HCT116 (cell line): Measurements from ENCODE around the gene ODF2L. TPM values are rescaled to one million over a fixed set of nuclear protein-coding genes. Genes with fewer than 3 reads are reported as not detected.

Experiments
- ATAC-seq: fragments of 200-7000 bp; cut with Tn5 transposase; 2 replicates; pipeline ENCODE4 v1.9.1; 2020; ENCODE audit warnings: mild to moderate bottlenecking, moderate library complexity
- BruUV-seq: library from RNA; stranded (reverse); fragments of 400-500 nt; replicated peaks from 2 replicates; lab custom pipeline; 2021; lab: Mats Ljungman, UMichigan
- CTCF ChIA-PET: fragments of 300-600 bp; sonication (Branson Sonifier 250); formaldehyde crosslinking; loops from one replicate; lab custom pipeline; 2021; ENCODE audit warnings: antibody characterized with exemption; lab: Charles Lee
- POLR2A ChIA-PET: fragments of 300-600, 350-600 bp; sonication (Branson Sonifier 250); formaldehyde crosslinking; loops from one replicate; lab custom pipeline; 2021; ENCODE audit warnings: antibody characterized with exemption; lab: Charles Lee
- RAD21 ChIA-PET, 2 experiments: fragments of 300-600 bp; sonication (Branson Sonifier 250); formaldehyde crosslinking; loops; one replicate each; lab custom pipeline; 2023; ENCODE audit warnings: low total read pairs in 2 of 2; ENCODE audit not compliant: uncharacterized antibody in 2 of 2, unreplicated experiment in 2 of 2, low non-redundant PET in 1 of 2; lab: Charles Lee
- DNase-seq: peaks from one replicate; pipeline ENCODE4 v3.0.0-alpha.2; 2010; ENCODE audit warnings: low read depth, low spot score
- H2AFZ ChIP-seq: fragments of 200-600 bp; shearing (Covaris generic), sonication (generic); 2 replicates; pipeline ENCODE4 v1.6.1; 2017; ENCODE audit warnings: low read depth, mixed run types, mixed read lengths, antibody characterized with exemption, low read length; ENCODE audit not compliant: poor library complexity, severe bottlenecking
- H3K27ac ChIP-seq: 2 replicates; pipeline ENCODE4 v1.5.1; 2012; ENCODE audit warnings: low read depth, low read length
- H3K27me3 ChIP-seq: fragments of 200-600 bp; sonication (generic); 2 replicates; pipeline ENCODE4 v1.6.1; 2016; ENCODE audit warnings: mixed run types, low read length, mixed read lengths; ENCODE audit not compliant: insufficient read depth
- H3K36me3 ChIP-seq, 2 experiments: fragments of 200-500 bp in 1 of 2; fragments of 200-600 bp in 1 of 2; sonication (Bioruptor generic) in 1 of 2; sonication (generic) in 1 of 2; 2 replicates each; pipeline versions ENCODE4 v1.5.1 to v1.6.1; 2014 to 2016; ENCODE audit warnings: low read length in 2 of 2, inconsistent platforms in 1 of 2, mixed read lengths in 1 of 2, mixed run types in 1 of 2; ENCODE audit not compliant: insufficient read depth in 2 of 2, control insufficient read depth in 1 of 2
- H3K4me1 ChIP-seq, 2 experiments: fragments of 200-600 bp in 1 of 2; sonication (generic) in 1 of 2; 2 replicates each; pipeline versions ENCODE4 v1.5.1 to v1.6.1; 2012 to 2017; ENCODE audit warnings: low read length in 2 of 2, inconsistent platforms in 1 of 2, mild to moderate bottlenecking in 1 of 2, mixed read lengths in 1 of 2, mixed run types in 1 of 2, moderate library complexity in 1 of 2; ENCODE audit not compliant: insufficient read depth in 2 of 2, control insufficient read depth in 1 of 2
- H3K4me2 ChIP-seq: fragments of 200-600 bp; sonication (generic); 2 replicates; pipeline ENCODE4 v1.6.1; 2017; ENCODE audit warnings: mixed run types, low read length, mixed read lengths
- H3K4me3 ChIP-seq, 2 experiments: fragments of 200-600 bp in 1 of 2; sonication (generic) in 1 of 2; replicated peaks in 1 of 2; 2 replicates each; pipeline ENCODE4 v1.5.1; 2011 to 2016; ENCODE audit warnings: low read length in 2 of 2, control low read depth in 1 of 2, low read depth in 1 of 2, mild to moderate bottlenecking in 1 of 2, mixed read lengths in 1 of 2, mixed run types in 1 of 2
- H3K79me2 ChIP-seq: fragments of 200-600 bp; sonication (generic); 2 replicates; pipeline ENCODE4 v1.6.1; 2017; ENCODE audit warnings: mild to moderate bottlenecking, mixed run types, low read length, moderate library complexity, mixed read lengths; ENCODE audit not compliant: insufficient read depth
- H3K9ac ChIP-seq: fragments of 200-600 bp; sonication (generic); 2 replicates; pipeline ENCODE4 v1.6.1; 2016; ENCODE audit warnings: low read length, mixed read lengths
- H3K9me2 ChIP-seq: fragments of 200-600 bp; sonication (generic), shearing (Covaris generic); 2 replicates; pipeline ENCODE4 v1.6.1; 2017; ENCODE audit warnings: mixed run types, mild to moderate bottlenecking, moderate library complexity; ENCODE audit not compliant: insufficient read depth
- H3K9me3 ChIP-seq, 2 experiments: fragments of 200-500 bp in 1 of 2; fragments of 200-600 bp in 1 of 2; sonication (Bioruptor generic) in 1 of 2; sonication (generic) in 1 of 2; 2 replicates each; pipeline ENCODE4 v1.6.1; 2014 to 2017; ENCODE audit warnings: low read length in 2 of 2, mixed read lengths in 2 of 2, inconsistent platforms in 1 of 2, low read depth in 1 of 2, mild to moderate bottlenecking in 1 of 2, mixed run types in 1 of 2, moderate library complexity in 1 of 2; ENCODE audit not compliant: control insufficient read depth in 1 of 2, insufficient read depth in 1 of 2
- H4K20me1 ChIP-seq: fragments of 200-600 bp; sonication (generic), shearing (Covaris generic); 2 replicates; pipeline ENCODE4 v1.6.1; 2017; ENCODE audit warnings: mixed run types, mild to moderate bottlenecking, moderate library complexity; ENCODE audit not compliant: insufficient read depth
- CBX3 ChIP-seq: IDR thresholded peaks from 2 replicates; pipeline ENCODE4 v1.6.1; 2012; ENCODE audit warnings: low read depth
- EGR1 ChIP-seq: IDR thresholded peaks from 2 replicates; pipeline ENCODE4 v1.6.1; 2012; ENCODE audit warnings: low read depth
- EZH2 ChIP-seq: fragments of 200-600 bp; sonication (generic); IDR thresholded peaks from 2 replicates; pipeline ENCODE4 v1.6.1; 2017; ENCODE audit warnings: antibody characterized with exemption, mixed run types
- FOSL1 ChIP-seq: IDR thresholded peaks from 2 replicates; pipeline ENCODE4 v1.6.1; 2012; ENCODE audit warnings: low read depth
- POLR2A ChIP-seq: IDR thresholded peaks from 2 replicates; pipeline ENCODE4 v1.7.0; 2011; ENCODE audit warnings: borderline replicate concordance; ENCODE audit not compliant: insufficient read depth, insufficient read length; ENCODE audit errors: extremely low read depth
- POLR2AphosphoS5 ChIP-seq: IDR thresholded peaks from 2 replicates; pipeline ENCODE4 v1.6.1; 2011; ENCODE audit warnings: mild to moderate bottlenecking, low read depth, low read length, moderate library complexity
- RAD21 ChIP-seq: IDR thresholded peaks from 2 replicates; pipeline ENCODE4 v1.6.1; 2012; ENCODE audit warnings: low read depth, mild to moderate bottlenecking
- SIN3A ChIP-seq: IDR thresholded peaks from 2 replicates; pipeline ENCODE4 v1.6.1; 2012; ENCODE audit warnings: low read depth
- SP1 ChIP-seq: IDR thresholded peaks from 2 replicates; pipeline ENCODE4 v1.6.1; 2012; ENCODE audit warnings: low read depth
- SRF ChIP-seq: IDR thresholded peaks from 2 replicates; pipeline ENCODE4 v1.6.1; 2012; ENCODE audit warnings: low read depth
- TCF7L2 ChIP-seq: IDR thresholded peaks from 2 replicates; pipeline ENCODE4 v1.7.0; 2011; ENCODE audit warnings: borderline replicate concordance, inconsistent platforms; ENCODE audit not compliant: insufficient read depth, insufficient read length; ENCODE audit errors: extremely low read depth
- YY1 ChIP-seq: IDR thresholded peaks from 2 replicates; pipeline ENCODE4 v1.6.1; 2011; ENCODE audit warnings: low read length, low read depth, moderate library complexity, mild to moderate bottlenecking; ENCODE audit not compliant: insufficient replicate concordance; ENCODE audit errors: extremely low read depth
- ZBTB33 ChIP-seq: IDR thresholded peaks from 2 replicates; pipeline ENCODE4 v1.6.1; 2011; ENCODE audit warnings: mild to moderate bottlenecking, low read length, moderate library complexity; ENCODE audit not compliant: insufficient replicate concordance; ENCODE audit errors: extremely low read depth
- ZFX ChIP-seq: fragments of 450-650 bp; IDR thresholded peaks from 2 replicates; pipeline ENCODE4 v1.6.1; 2017
- ZNF274 ChIP-seq: fragments of 200-500 bp; sonication (Bioruptor generic); IDR thresholded peaks from 2 replicates; pipeline ENCODE4 v1.6.1; 2014; ENCODE audit warnings: mild to moderate bottlenecking, low read depth, low read length, inconsistent platforms
- intact Hi-C: fragments of 100-400 bp; cut with micrococcal nuclease; formaldehyde crosslinking; loops from 2 replicates; pipeline ENCODE4 v1.10.0; 2022
- total RNA-seq: library from RNA; stranded (reverse); gene quantifications from one replicate; pipeline ENCODE4 v1.2.1, GENCODE V29; 2021; ENCODE audit not compliant: unreplicated experiment
- TF ChIP-seq, protein P1 (sequence below): IDR thresholded peaks from 2 replicates; pipeline ENCODE4 v1.6.1; 2012
- TF ChIP-seq, protein P2 (sequence below), 3 experiments: fragments of 200-600 bp in 1 of 3; sonication (generic) in 1 of 3; IDR thresholded peaks in 2 of 3; conservative IDR thresholded peaks in 1 of 3; 2 replicates each; pipeline ENCODE4 v1.5.1; 2012 to 2017; ENCODE audit warnings: low read depth in 2 of 3, low read length in 2 of 3, antibody characterized with exemption in 1 of 3, borderline replicate concordance in 1 of 3, control low read depth in 1 of 3, mild to moderate bottlenecking in 1 of 3, mixed read lengths in 1 of 3, mixed run types in 1 of 3, moderate library complexity in 1 of 3; ENCODE audit not compliant: insufficient read depth in 1 of 3
- TF ChIP-seq, protein P3 (sequence below): IDR thresholded peaks from 2 replicates; pipeline ENCODE4 v1.6.1; 2012
- TF ChIP-seq, protein P4 (sequence below): IDR thresholded peaks from 2 replicates; pipeline ENCODE4 v1.6.1; 2012; ENCODE audit warnings: low read depth

The ODF2L gene
- total RNA-seq, 1 experiment from 2014 or later = 33.7 TPM

DNA sequence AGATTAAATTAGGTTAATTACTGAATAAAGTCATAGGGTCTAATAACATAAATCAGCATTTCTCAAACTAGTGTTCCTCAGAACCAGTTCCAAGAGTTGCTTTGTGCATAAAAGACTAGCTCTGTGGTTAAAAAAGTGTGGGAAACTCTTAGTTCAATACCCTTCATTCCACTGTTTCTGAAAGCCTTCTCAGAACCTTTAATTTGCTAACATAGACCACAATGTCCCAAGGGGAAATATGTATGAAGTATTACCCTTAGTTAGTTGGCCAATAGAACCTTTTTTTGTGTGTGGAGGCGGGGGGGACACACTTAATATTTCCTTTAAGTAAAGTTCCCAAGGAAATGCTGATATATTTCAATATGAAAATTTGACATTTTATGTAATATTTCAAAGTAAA, 20.4 kb downstream of the ODF2L start:
- Histone ChIP-seq H3K79me2 (no peaks in the 10 kb centered on the region), H3K9me2 (no peaks in the 10 kb centered on the region), H2AFZ (no peak overlapping the region), H3K9ac (no peak overlapping the region), H3K9me3 (peaks cover 4 to 8% of the 10 kb centered on the region in 2 experiments; a peak in 2 of 4 replicates), H3K27me3 (no peaks in the 10 kb centered on the region), H3K27ac (no peak overlapping the region), H3K4me1 (no peaks in the 10 kb centered on the region), H4K20me1 (no peaks in the 10 kb centered on the region), H3K36me3 (peaks cover 0 to 8% of the 10 kb centered on the region in 2 experiments; a peak in 2 of 4 replicates), H3K4me2 (no peak overlapping the region), H3K4me3 (no peak overlapping the region)
- intact Hi-C loops = no loop called here
- no TSS peak for BruUV-seq
- ATAC-seq = no peak
- TF ChIP-seq, protein P1, sequence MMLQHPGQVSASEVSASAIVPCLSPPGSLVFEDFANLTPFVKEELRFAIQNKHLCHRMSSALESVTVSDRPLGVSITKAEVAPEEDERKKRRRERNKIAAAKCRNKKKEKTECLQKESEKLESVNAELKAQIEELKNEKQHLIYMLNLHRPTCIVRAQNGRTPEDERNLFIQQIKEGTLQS = no peak
- TF ChIP-seq SP1 = no peak
- TF ChIP-seq EGR1 = no peak
- TF ChIP-seq SIN3A = no peak
- TF ChIP-seq SRF = no peak
- no peak for TF ChIP-seq EZH2
- TF ChIP-seq FOSL1 = no peak
- no peak for TF ChIP-seq ZFX
- TF ChIP-seq YY1 = no peak
- TF ChIP-seq POLR2A = no peak
- TF ChIP-seq, protein P2, sequence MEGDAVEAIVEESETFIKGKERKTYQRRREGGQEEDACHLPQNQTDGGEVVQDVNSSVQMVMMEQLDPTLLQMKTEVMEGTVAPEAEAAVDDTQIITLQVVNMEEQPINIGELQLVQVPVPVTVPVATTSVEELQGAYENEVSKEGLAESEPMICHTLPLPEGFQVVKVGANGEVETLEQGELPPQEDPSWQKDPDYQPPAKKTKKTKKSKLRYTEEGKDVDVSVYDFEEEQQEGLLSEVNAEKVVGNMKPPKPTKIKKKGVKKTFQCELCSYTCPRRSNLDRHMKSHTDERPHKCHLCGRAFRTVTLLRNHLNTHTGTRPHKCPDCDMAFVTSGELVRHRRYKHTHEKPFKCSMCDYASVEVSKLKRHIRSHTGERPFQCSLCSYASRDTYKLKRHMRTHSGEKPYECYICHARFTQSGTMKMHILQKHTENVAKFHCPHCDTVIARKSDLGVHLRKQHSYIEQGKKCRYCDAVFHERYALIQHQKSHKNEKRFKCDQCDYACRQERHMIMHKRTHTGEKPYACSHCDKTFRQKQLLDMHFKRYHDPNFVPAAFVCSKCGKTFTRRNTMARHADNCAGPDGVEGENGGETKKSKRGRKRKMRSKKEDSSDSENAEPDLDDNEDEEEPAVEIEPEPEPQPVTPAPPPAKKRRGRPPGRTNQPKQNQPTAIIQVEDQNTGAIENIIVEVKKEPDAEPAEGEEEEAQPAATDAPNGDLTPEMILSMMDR (IDR thresholded peaks at IDR 0.05 in 2 of 3, conservative IDR thresholded peaks at IDR 0.05 in 1 of 3; ENCODE audit: borderline replicate concordance in 1 of 3, insufficient read depth in 1 of 3, low read depth in 2 of 3, low read length in 2 of 3) = no peak
- no peak for TF ChIP-seq RAD21
- no peak for TF ChIP-seq TCF7L2
- no peak for TF ChIP-seq ZBTB33
- TF ChIP-seq, protein P3, sequence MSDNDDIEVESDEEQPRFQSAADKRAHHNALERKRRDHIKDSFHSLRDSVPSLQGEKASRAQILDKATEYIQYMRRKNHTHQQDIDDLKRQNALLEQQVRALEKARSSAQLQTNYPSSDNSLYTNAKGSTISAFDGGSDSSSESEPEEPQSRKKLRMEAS = no peak
- TF ChIP-seq, protein P4, sequence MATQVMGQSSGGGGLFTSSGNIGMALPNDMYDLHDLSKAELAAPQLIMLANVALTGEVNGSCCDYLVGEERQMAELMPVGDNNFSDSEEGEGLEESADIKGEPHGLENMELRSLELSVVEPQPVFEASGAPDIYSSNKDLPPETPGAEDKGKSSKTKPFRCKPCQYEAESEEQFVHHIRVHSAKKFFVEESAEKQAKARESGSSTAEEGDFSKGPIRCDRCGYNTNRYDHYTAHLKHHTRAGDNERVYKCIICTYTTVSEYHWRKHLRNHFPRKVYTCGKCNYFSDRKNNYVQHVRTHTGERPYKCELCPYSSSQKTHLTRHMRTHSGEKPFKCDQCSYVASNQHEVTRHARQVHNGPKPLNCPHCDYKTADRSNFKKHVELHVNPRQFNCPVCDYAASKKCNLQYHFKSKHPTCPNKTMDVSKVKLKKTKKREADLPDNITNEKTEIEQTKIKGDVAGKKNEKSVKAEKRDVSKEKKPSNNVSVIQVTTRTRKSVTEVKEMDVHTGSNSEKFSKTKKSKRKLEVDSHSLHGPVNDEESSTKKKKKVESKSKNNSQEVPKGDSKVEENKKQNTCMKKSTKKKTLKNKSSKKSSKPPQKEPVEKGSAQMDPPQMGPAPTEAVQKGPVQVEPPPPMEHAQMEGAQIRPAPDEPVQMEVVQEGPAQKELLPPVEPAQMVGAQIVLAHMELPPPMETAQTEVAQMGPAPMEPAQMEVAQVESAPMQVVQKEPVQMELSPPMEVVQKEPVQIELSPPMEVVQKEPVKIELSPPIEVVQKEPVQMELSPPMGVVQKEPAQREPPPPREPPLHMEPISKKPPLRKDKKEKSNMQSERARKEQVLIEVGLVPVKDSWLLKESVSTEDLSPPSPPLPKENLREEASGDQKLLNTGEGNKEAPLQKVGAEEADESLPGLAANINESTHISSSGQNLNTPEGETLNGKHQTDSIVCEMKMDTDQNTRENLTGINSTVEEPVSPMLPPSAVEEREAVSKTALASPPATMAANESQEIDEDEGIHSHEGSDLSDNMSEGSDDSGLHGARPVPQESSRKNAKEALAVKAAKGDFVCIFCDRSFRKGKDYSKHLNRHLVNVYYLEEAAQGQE = no peak
- no peak for TF ChIP-seq CBX3
- TF ChIP-seq POLR2AphosphoS5 = no peak
- no peak for TF ChIP-seq ZNF274
- DNase-seq = no peak
- ChIA-PET RAD21 (no interaction called here), POLR2A (no interaction called here), CTCF (no interaction called here)
